Calu3 (cell line): ENCODE measurements around the gene CCDC181. TPM values are rescaled to one million over a fixed set of nuclear protein-coding genes. Genes with fewer than 3 reads are reported as not detected.
A peak's percentile ranks its signal among the peaks of the same experiment; 100 is the strongest.

Experiments used
- BruUV-seq: library from RNA; stranded (reverse); fragments of 400-500 nt; replicated peaks from 2 replicates; lab custom pipeline; 2021; lab: Mats Ljungman, UMichigan
- CTCF ChIA-PET: fragments of 300-600 bp; sonication (Branson Sonifier 250); formaldehyde crosslinking; loops from one replicate; lab custom pipeline; 2022; ENCODE audit warnings: antibody characterized with exemption; lab: Charles Lee
- DNase-seq: peaks from one replicate; pipeline ENCODE4 v3.0.0; 2022
- H3K27ac Mint-ChIP-seq: one replicate; pipeline ENCODE4 v1.8.0; 2022; ENCODE audit warnings: mixed read lengths; ENCODE audit not compliant: unreplicated experiment
- H3K27me3 Mint-ChIP-seq: one replicate; pipeline ENCODE4 v1.8.0; 2022; ENCODE audit warnings: mixed read lengths; ENCODE audit not compliant: unreplicated experiment
- H3K36me3 Mint-ChIP-seq: one replicate; pipeline ENCODE4 v1.8.0; 2022; ENCODE audit warnings: mild to moderate bottlenecking, moderate library complexity, mixed read lengths; ENCODE audit not compliant: insufficient read depth, unreplicated experiment
- H3K4me1 Mint-ChIP-seq: one replicate; pipeline ENCODE4 v1.8.0; 2022; ENCODE audit warnings: mild to moderate bottlenecking, low read depth, mixed read lengths; ENCODE audit not compliant: unreplicated experiment
- H3K4me3 Mint-ChIP-seq: one replicate; pipeline ENCODE4 v1.8.0; 2022; ENCODE audit warnings: mild to moderate bottlenecking, low read depth, moderate library complexity, mixed read lengths; ENCODE audit not compliant: unreplicated experiment
- H3K9me3 Mint-ChIP-seq: one replicate; pipeline ENCODE4 v1.8.0; 2022; ENCODE audit warnings: low read depth, mixed read lengths; ENCODE audit not compliant: unreplicated experiment
- intact Hi-C: fragments of 100-400 bp; cut with micrococcal nuclease; formaldehyde crosslinking; loops from one replicate; pipeline ENCODE4 v1.10.0; 2022; ENCODE audit not compliant: unreplicated experiment
- total RNA-seq: library from RNA; stranded (reverse); gene quantifications from 2 replicates; pipeline ENCODE4 v1.2.3, GENCODE V29; 2022
- TF ChIP-seq, protein P1 (sequence below): fragments of 200-600 bp; IDR thresholded peaks from one replicate; pipeline ENCODE4 v1.8.0; 2022; ENCODE audit warnings: antibody characterized with exemption; ENCODE audit not compliant: unreplicated experiment

CCDC181 gene
- total RNA-seq, 1 experiment from 2014 or later = 0.64 TPM

DNA sequence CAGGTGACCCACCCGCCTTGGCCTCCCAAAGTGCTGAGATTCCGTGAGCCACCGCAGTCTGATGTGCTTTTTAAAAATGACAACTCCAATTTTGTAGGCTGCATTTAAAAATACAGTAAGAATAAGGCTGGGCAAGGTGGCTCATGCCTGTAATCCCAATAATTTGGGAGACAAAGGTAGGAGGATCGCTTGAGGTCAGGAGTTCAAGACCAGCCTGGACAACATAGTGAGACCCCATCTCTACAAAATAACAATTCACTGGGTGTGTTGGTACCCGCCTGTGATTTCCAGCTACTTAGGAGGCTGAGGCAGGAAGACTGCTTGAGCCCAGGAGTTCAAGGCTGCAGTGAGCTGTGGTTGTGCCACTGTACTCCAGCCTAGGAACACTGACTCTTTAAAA, 35.1 kb upstream of the CCDC181 start:
- intact Hi-C loops = loop anchor here (5.0 to 10.0 kb wide), 3 partner anchors 95 to 342 kb away; partner anchors contain the start of genes BLZF1 and NME7
- Mint-ChIP-seq H3K9me3 (no peaks in the 10 kb centered on the region), H3K4me3 (no peak overlapping the region), H3K4me1 (peaks cover 12% of the 10 kb centered on the region), H3K27ac (no peak overlapping the region), H3K36me3 (peaks cover 11% of the 10 kb centered on the region), H3K27me3 (no peaks in the 10 kb centered on the region)
- TF ChIP-seq, protein P1, sequence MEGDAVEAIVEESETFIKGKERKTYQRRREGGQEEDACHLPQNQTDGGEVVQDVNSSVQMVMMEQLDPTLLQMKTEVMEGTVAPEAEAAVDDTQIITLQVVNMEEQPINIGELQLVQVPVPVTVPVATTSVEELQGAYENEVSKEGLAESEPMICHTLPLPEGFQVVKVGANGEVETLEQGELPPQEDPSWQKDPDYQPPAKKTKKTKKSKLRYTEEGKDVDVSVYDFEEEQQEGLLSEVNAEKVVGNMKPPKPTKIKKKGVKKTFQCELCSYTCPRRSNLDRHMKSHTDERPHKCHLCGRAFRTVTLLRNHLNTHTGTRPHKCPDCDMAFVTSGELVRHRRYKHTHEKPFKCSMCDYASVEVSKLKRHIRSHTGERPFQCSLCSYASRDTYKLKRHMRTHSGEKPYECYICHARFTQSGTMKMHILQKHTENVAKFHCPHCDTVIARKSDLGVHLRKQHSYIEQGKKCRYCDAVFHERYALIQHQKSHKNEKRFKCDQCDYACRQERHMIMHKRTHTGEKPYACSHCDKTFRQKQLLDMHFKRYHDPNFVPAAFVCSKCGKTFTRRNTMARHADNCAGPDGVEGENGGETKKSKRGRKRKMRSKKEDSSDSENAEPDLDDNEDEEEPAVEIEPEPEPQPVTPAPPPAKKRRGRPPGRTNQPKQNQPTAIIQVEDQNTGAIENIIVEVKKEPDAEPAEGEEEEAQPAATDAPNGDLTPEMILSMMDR = no peak
- DNase-seq = no peak
- CTCF ChIA-PET = interaction anchor here (0.8 kb wide), 1 partner anchor 84 kb away, joined by 3 read pairs; no protein-coding TSS in a partner anchor
- no TSS peak for BruUV-seq

DNA sequence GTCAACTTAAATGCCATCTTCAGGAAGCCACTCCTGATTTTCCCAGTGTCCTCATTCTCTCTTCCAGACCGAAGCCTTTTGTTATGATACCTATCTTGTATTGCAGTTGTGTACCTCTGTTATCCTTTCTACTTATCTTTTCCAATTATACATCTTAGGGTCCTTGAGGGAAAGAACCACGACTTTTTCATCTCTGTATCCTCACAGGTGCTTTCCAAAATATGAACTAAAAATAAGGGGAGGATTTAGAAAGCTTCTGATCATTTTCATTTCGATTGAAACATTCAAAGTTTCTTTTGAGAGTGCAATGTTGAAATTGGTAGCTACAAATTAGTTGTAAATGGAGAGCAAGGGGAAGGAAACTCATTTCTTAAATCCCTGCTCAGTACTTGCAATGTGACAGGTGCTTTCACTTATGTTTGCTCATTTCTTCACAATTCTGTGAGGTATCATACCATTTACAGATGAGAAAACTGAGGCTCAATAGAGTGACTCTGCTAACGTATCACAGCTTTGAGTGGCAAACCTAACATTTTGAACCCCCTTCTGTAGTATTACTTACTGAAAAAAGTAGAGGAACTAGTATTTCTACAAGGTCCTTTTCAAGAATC, 34.2 kb upstream of the CCDC181 start:
- intact Hi-C loops = loop anchor here (5.0 to 10.0 kb wide), 3 partner anchors 94 to 343 kb away; partner anchors contain the start of genes BLZF1 and NME7
- TF ChIP-seq, protein P1 = no peak
- CTCF ChIA-PET = interaction anchor here (1.2 kb wide), 1 partner anchor 85 kb away, joined by 3 read pairs; no protein-coding TSS in a partner anchor
- no peak for DNase-seq
- H3K4me3 Mint-ChIP-seq = peak overlapping the region; percentile 78
- H3K4me1 Mint-ChIP-seq = peaks cover 12% of the 10 kb centered on the region
- H3K36me3 Mint-ChIP-seq = peaks cover 11% of the 10 kb centered on the region
- no peaks in the 10 kb centered on the region for H3K27me3 Mint-ChIP-seq
- H3K27ac Mint-ChIP-seq = peak overlapping the region; percentile 3
- no TSS peak for BruUV-seq
- peaks cover 6% of the 10 kb centered on the region for H3K9me3 Mint-ChIP-seq

DNA sequence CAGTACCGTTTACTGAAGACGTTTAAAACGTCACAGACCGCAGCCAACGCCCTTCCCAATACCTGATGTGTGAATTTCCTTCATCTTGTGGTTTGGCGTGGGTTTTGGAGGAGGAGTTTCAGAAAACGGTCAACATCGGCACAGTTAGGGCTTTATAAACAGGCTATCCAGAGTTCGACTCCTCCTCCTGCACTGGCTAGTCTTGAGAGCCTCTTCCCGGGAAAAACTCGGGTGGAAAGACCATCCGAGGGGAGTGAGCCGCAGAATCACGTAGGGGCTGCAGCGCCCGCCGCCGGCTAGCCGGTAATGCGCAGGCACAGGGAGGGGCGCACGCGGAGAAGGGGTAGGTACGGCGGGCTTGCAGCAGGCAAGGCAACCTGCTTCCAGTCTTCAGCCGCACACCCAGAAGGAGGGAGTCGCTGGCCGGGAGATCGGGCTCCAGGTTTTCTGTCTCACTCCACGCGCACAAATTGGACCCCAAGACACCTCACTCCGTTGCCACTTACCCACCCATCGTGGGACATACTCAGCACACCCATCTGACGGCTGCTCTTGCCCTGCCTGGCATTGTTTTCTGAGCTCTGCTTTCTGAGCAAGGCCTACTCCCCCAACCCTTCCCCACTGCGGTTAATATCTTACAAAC, 33.0 kb upstream of the CCDC181 start:
- peak; percentile 75 for DNase-seq
- H3K4me3 Mint-ChIP-seq = peak overlapping the region; percentile 78
- peaks cover 6% of the 10 kb centered on the region for H3K9me3 Mint-ChIP-seq
- no peaks in the 10 kb centered on the region for H3K27me3 Mint-ChIP-seq
- peaks cover 12% of the 10 kb centered on the region for H3K4me1 Mint-ChIP-seq
- CTCF ChIA-PET = interaction anchor here (1.2 kb wide), 1 partner anchor 86 kb away, joined by 3 read pairs; no protein-coding TSS in a partner anchor
- H3K27ac Mint-ChIP-seq = peak overlapping the region; percentile 72
- TF ChIP-seq, protein P1 = no peak
- intact Hi-C loops = loop anchor here (5.0 to 10.0 kb wide), 3 partner anchors 93 to 344 kb away; partner anchors contain the start of genes BLZF1 and NME7
- BruUV-seq = TSS peak; percentile 96
- peaks cover 11% of the 10 kb centered on the region for H3K36me3 Mint-ChIP-seq

DNA sequence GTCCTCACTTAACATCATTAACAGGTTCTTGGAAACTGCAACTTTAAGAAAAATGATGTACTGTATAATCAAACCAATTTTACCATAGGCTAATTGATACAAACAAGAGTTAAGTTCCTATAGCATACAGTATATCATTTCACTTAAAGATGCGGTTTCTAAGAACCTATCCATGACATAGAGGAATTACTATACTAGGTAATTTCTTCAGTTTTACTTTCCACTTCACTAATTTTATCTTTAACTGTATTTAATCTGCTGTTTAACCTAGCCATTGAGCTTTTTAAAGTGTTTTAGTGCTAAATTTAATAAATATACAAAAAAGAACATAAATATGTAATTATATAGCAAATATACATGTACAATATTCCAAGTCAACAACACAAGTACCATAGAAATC, 30.2 kb upstream of the CCDC181 start:
- Mint-ChIP-seq H3K27me3 (no peaks in the 10 kb centered on the region), H3K4me1 (peaks cover 12% of the 10 kb centered on the region), H3K9me3 (peaks cover 6% of the 10 kb centered on the region), H3K36me3 (peaks cover 11% of the 10 kb centered on the region), H3K27ac (no peak overlapping the region), H3K4me3 (no peak overlapping the region)
- CTCF ChIA-PET = no interaction called here
- no TSS peak for BruUV-seq
- DNase-seq = no peak
- intact Hi-C loops = loop anchor here (10.0 kb wide), 1 partner anchor 853 kb away; no protein-coding TSS in a partner anchor
- TF ChIP-seq, protein P1 = no peak
